Heart right ventricle (tissue), 16 donors: ENCODE results near the gene NCAN. TPM values are rescaled to one million over a fixed set of nuclear protein-coding genes. Genes with fewer than 3 reads are reported as not detected.
A peak's percentile ranks its signal among the peaks of the same experiment; 100 is the strongest.

Source experiments
- ATAC-seq, 8 donors: fragments of 200-7000 bp; cut with Tn5 transposase; one replicate each; pipeline ENCODE4 v1.9.1; 2020; ENCODE audit warnings: mild to moderate bottlenecking in 8 of 8, moderate library complexity in 8 of 8, moderate number of reproducible peaks in 1 of 8
- DNase-seq, 2 donors: peaks; one replicate each; pipeline ENCODE4 v3.0.0-alpha.2; 2020
- H3K27ac ChIP-seq, 10 donors: fragments of 200-600 bp; sonication (generic) in 2 of 10; one replicate each; pipeline versions ENCODE4 v1.5.0 to v1.8.0; 2020 to 2022; ENCODE audit warnings: mild to moderate bottlenecking in 3 of 10
- H3K27me3 ChIP-seq, 7 donors: fragments of 200-600 bp; one replicate each; pipeline ENCODE4 v1.8.0; 2021 to 2022; ENCODE audit warnings: mild to moderate bottlenecking in 2 of 7
- H3K36me3 ChIP-seq, 9 donors: fragments of 200-600 bp; sonication (generic) in 1 of 9; one replicate each; pipeline versions ENCODE4 v1.5.0 to v1.8.0; 2020 to 2022; ENCODE audit warnings: mild to moderate bottlenecking in 2 of 9
- H3K4me1 ChIP-seq, 9 donors: fragments of 200-600 bp; sonication (generic) in 1 of 9; one replicate each; pipeline versions ENCODE4 v1.5.0 to v1.8.0; 2020 to 2022; ENCODE audit warnings: mild to moderate bottlenecking in 4 of 9
- H3K4me3 ChIP-seq, 10 donors: fragments of 200-600 bp; sonication (generic) in 2 of 10; one replicate each; pipeline versions ENCODE4 v1.5.0 to v1.8.0; 2020 to 2022; ENCODE audit warnings: mild to moderate bottlenecking in 7 of 10, moderate library complexity in 2 of 10
- H3K9me3 ChIP-seq, 11 donors: fragments of 200-600 bp in 10 of 11; sonication (generic) in 2 of 11; one replicate each; pipeline versions ENCODE4 v1.5.0 to v1.8.0; 2013 to 2022; ENCODE audit warnings: mild to moderate bottlenecking in 2 of 11, control low read depth in 1 of 11, moderate library complexity in 1 of 11
- CTCF ChIP-seq, 9 donors: fragments of 200-600 bp; sonication (generic) in 2 of 9; IDR thresholded peaks; one replicate each; pipeline versions ENCODE4 v1.5.0 to v1.8.0; 2021 to 2022; ENCODE audit warnings: antibody characterized with exemption in 9 of 9, mild to moderate bottlenecking in 5 of 9, moderate library complexity in 1 of 9
- WGBS, 2 donors: extraction: QIAGEN DNeasy Blood & Tissue Kit; methylation state at CpG; one replicate each; pipeline ENCODE4 v1.1.7; 2013; ENCODE audit warnings: inconsistent platforms in 1 of 2; 5-methylcytosine and 5-hydroxymethylcytosine counted together
- intact Hi-C, 10 donors: fragments of 100-400 bp; cut with DNase I; formaldehyde crosslinking; loops; one replicate each; pipeline versions ENCODE4 v1.11.1 to v1.14.2; 2022
- polyA plus RNA-seq, 2 donors: library from polyadenylated mRNA; stranded (reverse); fragments of 200-250 nt; gene quantifications; one replicate each; pipeline ENCODE4 v1.2.3, GENCODE V29; 2013
- total RNA-seq, 10 donors: library from RNA; stranded (reverse); fragmentation: NEBNext Ultra II Directional in 3 of 10; extraction: Animal tissue kit (Norgen Biotek cat#: 25700) in 3 of 10; gene quantifications; one replicate each; pipeline versions ENCODE4 v1.2.1 to v1.2.4, GENCODE V29; 2021 to 2023
- donor health status: Arrhythmogenic right ventricular cardiomyopathy.
- donor health status: ischemic (EF 13 %, LVEDD 7.1; RV severe dilation, severe dysfunction).
- donor health status: healthy with polysubstance abuse.
- donor health status: DM: no; HTN: yes; CAD: no.
- donor health status: DM: no; HTN: no; CAD: no.
- donor health status: ischemic (EF 25% LVEDD 6.9; RV normal size, moderate dysfunction).
- donor health status: ischemic (EF 25% LVEDD 5.7; RV mildly dilated, moderate dysfunction).
- donor health status: healthy.
- donor health status: DM: yes; HTN: yes; CAD: no.
- donor health status: Ischemic cardiomyopathy.
- donor health status: ischemic (EF 35%, LVEDD 5.7; RV mildly dilated, moderate dysfunction).
- donor health status: nonischemic (EF 11% LVEDD 7.7; RV severe dilation, severe dysfunction).
- donor health status: DM: yes; HTN: yes; CAD: no.
- donor health status: PGD.
- donor health status: ischemic (EF 29% LVEDD 5.4; RV normal size, mild dysfunction).
- donor health status: nonischemic (EF 23%, LVEDD 6.1; RV moderate dilation, normal function).

Gene NCAN
- total and polyA plus RNA-seq, 12 donors, result not detected

GRCh38 chr19:19191768-19192077 is 20.0 kb upstream of the NCAN start:
- Histone ChIP-seq H3K4me3 (peak overlapping the region; percentile 76 to 99 (median 91)), H3K27ac (peak overlapping the region; percentile 96 to 100 (median 100)), H3K27me3 (no peaks in the 10 kb centered on the region), H3K36me3 (peaks cover 0 to 35% (median 0%) of the 10 kb centered on the region in 9 donors), H3K9me3 (peaks cover 0 to under 1% (median 0%) of the 10 kb centered on the region in 11 donors), H3K4me1 (peaks cover 9 to 61% (median 46%) of the 10 kb centered on the region in 9 donors)
- no peak for DNase-seq
- intact Hi-C loops, result loop anchor here in 3 of 10 donors (1.0 to 10.0 kb wide), 4 partner anchors 12 to 303 kb away; partner anchors contain the start of genes MAU2 (in 3 of the 3), SUGP1 (in 3 of the 3) and NR2C2AP (in 1 of the 3)
- no peak for ATAC-seq
- 0% methylated on average over 17 of the region's 17 CpGs for WGBS, 2 donors
- no peak for TF ChIP-seq CTCF (IDR thresholded peaks at IDR 0.05)

- intact Hi-C loops, result loop anchor here in 3 of 10 donors (1.0 to 10.0 kb wide), 4 partner anchors 11 to 303 kb away; partner anchors contain the start of genes MAU2 (in 3 of the 3), SUGP1 (in 3 of the 3) and NR2C2AP (in 1 of the 3)
- Histone ChIP-seq H3K4me3 (peak within 1 kb of the TSS; percentile 76 to 99 (median 91)), H3K4me1 (peaks cover 9 to 61% (median 46%) of the 10 kb centered on the region in 9 donors), H3K9me3 (no peaks in the 10 kb centered on the region), H3K27me3 (no peaks in the 10 kb centered on the region), H3K36me3 (peaks cover 0 to 38% (median 6%) of the 10 kb centered on the region in 9 donors), H3K27ac (peak within 1 kb of the TSS; percentile 96 to 100 (median 100))
- TF ChIP-seq CTCF (IDR thresholded peaks at IDR 0.05), result no peak
- ATAC-seq (peak; percentile 95 to 98 (median 97)), DNase-seq (peak; percentile 97 to 100)
- 0% methylated on average over 52 to 53 of the region's 53 CpGs for WGBS, 2 donors
These were observed 19.5 kb upstream of the NCAN start, which contains the start of the genes BORCS8 and RFXANK for GRCh38 chr19:19192078-19192882. BORCS8 (minus strand) TSS chr19:19192152; CDS start chr19:19192117, 35 bp downstream. RFXANK (plus strand) TSS chr19:19192258; CDS start chr19:19193947, 1,689 bp downstream.

- Histone ChIP-seq H3K36me3 (peaks cover 0 to 42% (median 12%) of the 10 kb centered on the region in 9 donors), H3K4me3 (peak overlapping the region; percentile 48 to 99 (median 91)), H3K27me3 (no peaks in the 10 kb centered on the region), H3K4me1 (peaks cover 9 to 61% (median 46%) of the 10 kb centered on the region in 9 donors), H3K27ac (peak overlapping the region; percentile 27 to 100 (median 100)), H3K9me3 (no peaks in the 10 kb centered on the region)
- ATAC-seq (peak in 2 of 8 donors; percentile 1 to 13), DNase-seq (no peak)
- WGBS, 2 donors, result 1 to 2% methylated on average over 22 of the region's 22 CpGs
- no peak for TF ChIP-seq CTCF (IDR thresholded peaks at IDR 0.05)
- intact Hi-C loops, result loop anchor here in 3 of 10 donors (1.0 to 10.0 kb wide), 4 partner anchors 10 to 302 kb away; partner anchors contain the start of genes MAU2 (in 3 of the 3), SUGP1 (in 3 of the 3) and NR2C2AP (in 1 of the 3)
These were observed 18.8 kb upstream of the NCAN start for GRCh38 chr19:19192910-19193423.

DNA sequence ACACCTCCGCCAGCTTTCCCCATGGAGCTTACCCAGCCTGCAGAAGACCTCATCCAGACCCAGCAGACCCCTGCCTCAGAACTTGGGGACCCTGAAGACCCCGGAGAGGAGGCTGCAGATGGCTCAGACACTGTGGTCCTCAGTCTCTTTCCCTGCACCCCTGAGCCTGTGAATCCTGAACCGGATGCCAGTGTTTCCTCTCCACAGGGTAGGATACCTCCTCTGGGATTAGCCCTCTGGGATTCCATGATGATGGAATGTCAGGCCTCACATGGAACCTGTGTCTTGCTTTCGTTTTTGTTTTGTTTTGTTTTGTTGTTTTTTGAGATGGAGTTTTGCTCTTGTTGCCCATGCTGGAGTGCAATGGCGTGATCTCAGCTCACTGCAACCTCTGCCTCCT is 17.8 kb upstream of the NCAN start:
- DNase-seq (no peak), ATAC-seq (no peak)
- H3K36me3 ChIP-seq, result peaks cover 0 to 45% (median 20%) of the 10 kb centered on the region in 9 donors
- peaks cover 9 to 54% (median 45%) of the 10 kb centered on the region in 9 donors for H3K4me1 ChIP-seq
- H3K4me3 ChIP-seq, result peak overlapping the region in 8 of 10 donors; percentile 76 to 99 (median 93)
- H3K27ac ChIP-seq, result peak overlapping the region in 9 of 10 donors; percentile 2 to 100 (median 100)
- no peaks in the 10 kb centered on the region for H3K27me3 ChIP-seq
- 52 to 66% methylated on average over 5 of the region's 5 CpGs for WGBS, 2 donors
- H3K9me3 ChIP-seq, result no peaks in the 10 kb centered on the region
- no peak for TF ChIP-seq CTCF (IDR thresholded peaks at IDR 0.05)
- intact Hi-C loops, result loop anchor here in 3 of 10 donors (5.0 to 10.0 kb wide), 3 partner anchors 128 to 301 kb away; partner anchors contain the start of genes MAU2 (in 3 of the 3) and SUGP1 (in 3 of the 3)
